ENCODE results near the gene SPAG5. TPM values are rescaled to one million over a fixed set of nuclear protein-coding genes. Genes with fewer than 3 reads are reported as not detected.

SPAG5 gene
- total and polyA plus RNA-seq, 9 of the 15 experiments (the other 6 are each of a cell fraction or from before 2014, with no cell fraction given): 94.4 to 286 (median 151) TPM

- TF ChIP-seq ELF4 (CRISPR knock-in tag; IDR thresholded peaks at IDR 0.05): peak; percentile 24; the same call in 1 of the 2 replicates
- no peak for TF ChIP-seq BCL6 (CRISPR knock-in tag; IDR thresholded peaks at IDR 0.05)
- TF ChIP-seq KAT2B (IDR thresholded peaks at IDR 0.05; ENCODE audit: low read depth, low read length): no peak
- no peak for TF ChIP-seq ZNF3 (CRISPR knock-in tag; IDR thresholded peaks at IDR 0.05)
- TF ChIP-seq L3MBTL2 (IDR thresholded peaks at IDR 0.05): peak; percentile 81
- no peak for TF ChIP-seq ZBED1 (IDR thresholded peaks at IDR 0.05)
- peak; percentile 75; the same call in 1 of the 2 replicates for TF ChIP-seq ELF2 (CRISPR knock-in tag; IDR thresholded peaks at IDR 0.05)
- no peak for TF ChIP-seq CREBBP (IDR thresholded peaks at IDR 0.05; ENCODE audit: low read depth, low read length)
- no peak for TF ChIP-seq WHSC1 (IDR thresholded peaks at IDR 0.05; ENCODE audit: low read length)
- no peak for TF ChIP-seq YBX1 (IDR thresholded peaks at IDR 0.05)
- peak; percentile 6 for TF ChIP-seq GTF3C2 (IDR thresholded peaks at IDR 0.05; ENCODE audit: borderline replicate concordance, extremely low read depth, insufficient read length)
- no peak; the same call in 1 of the 2 replicates for TF ChIP-seq CHD2 (IDR thresholded peaks at IDR 0.05; ENCODE audit: low read depth, low read length)
- TF ChIP-seq PATZ1 (CRISPR knock-in tag; IDR thresholded peaks at IDR 0.05; ENCODE audit: borderline replicate concordance): no peak
- TF ChIP-seq RBM15 (IDR thresholded peaks at IDR 0.05; ENCODE audit: insufficient read depth, low read length): no peak
- TF ChIP-seq MBD2 (IDR thresholded peaks at IDR 0.05; ENCODE audit: borderline replicate concordance, low read depth): peak; percentile 61; the same call in 1 of the 2 replicates
- TF ChIP-seq MLLT1 (IDR thresholded peaks at IDR 0.05): no peak
- TF ChIP-seq MAX (CRISPR knock-in tag; IDR thresholded peaks at IDR 0.05): peak; percentile 73; the same call in 1 of the 2 replicates
- TF ChIP-seq CTBP1 (IDR thresholded peaks at IDR 0.05; ENCODE audit: borderline replicate concordance): peak; percentile 91
- no peak for TF ChIP-seq ZBTB1 (CRISPR knock-in tag; IDR thresholded peaks at IDR 0.05; ENCODE audit: borderline replicate concordance, low read depth)
- no peak for TF ChIP-seq ZNF23 (CRISPR knock-in tag; IDR thresholded peaks at IDR 0.05)
- no peak for TF ChIP-seq THRA (IDR thresholded peaks at IDR 0.05)
These were observed 46.2 kb upstream of the SPAG5 start, which contains the start of gene BLTP2 (continued) for GRCh38 chr17:28644787-28645575.

Data from K562 (cell line).